DMS79 treated with DMSO at 0.1 percent for 48 hours (cell line): ENCODE measurements around the gene PTPRM.

Experiments
- DNase-seq: peaks from one replicate; lab custom pipeline; 2025; lab: John Stamatoyannopoulos, UW

The PTPRM gene

GRCh38 chr18:8005870-8006569, 438.9 kb downstream of the PTPRM start:
- no peak for DNase-seq

DNA sequence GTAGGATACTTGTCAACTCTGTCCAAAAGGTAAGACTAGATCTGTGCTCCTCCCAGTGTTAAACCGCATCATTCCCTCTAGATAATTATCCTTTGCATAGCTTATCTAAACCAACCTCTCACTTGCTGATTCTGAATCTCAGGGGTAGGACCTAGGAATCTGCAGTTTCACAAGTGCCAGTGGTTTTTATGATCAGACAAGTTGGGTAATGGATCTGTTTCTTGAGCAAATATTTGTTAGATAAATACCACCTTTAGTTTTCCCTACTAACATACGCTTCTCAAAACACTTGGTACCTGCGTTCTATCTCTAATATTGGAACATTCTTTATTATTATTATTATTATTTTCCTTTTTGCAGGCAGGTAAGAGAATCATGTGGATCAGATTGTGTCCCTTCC, 439.9 kb downstream of the PTPRM start:
- no peak for DNase-seq

- no peak for DNase-seq
Observed at GRCh38 chr18:8008033-8008432, 440.9 kb downstream of the PTPRM start.

DNA sequence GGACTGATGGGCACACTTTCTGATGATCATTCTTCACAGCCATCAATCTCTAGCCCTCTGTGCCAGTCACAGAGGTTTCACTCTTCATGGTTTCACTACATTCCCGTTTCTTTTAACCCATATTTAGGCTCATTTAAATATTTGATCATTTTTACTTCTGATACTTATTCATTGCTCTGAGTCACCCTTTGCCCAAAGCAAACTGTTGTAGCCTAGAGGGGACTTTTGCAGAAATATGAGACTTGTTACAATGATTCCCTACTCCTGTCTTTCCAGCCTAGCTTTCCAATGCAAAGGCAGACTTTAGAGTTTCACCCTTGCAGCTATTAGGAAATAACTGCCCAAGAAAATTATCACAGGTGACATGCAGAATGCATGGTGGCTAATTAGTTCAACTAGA, 444.2 kb downstream of the PTPRM start:
- no peak for DNase-seq

- DNase-seq = no peak
Observed at GRCh38 chr18:8011906-8012305, 444.8 kb downstream of the PTPRM start.

DNA sequence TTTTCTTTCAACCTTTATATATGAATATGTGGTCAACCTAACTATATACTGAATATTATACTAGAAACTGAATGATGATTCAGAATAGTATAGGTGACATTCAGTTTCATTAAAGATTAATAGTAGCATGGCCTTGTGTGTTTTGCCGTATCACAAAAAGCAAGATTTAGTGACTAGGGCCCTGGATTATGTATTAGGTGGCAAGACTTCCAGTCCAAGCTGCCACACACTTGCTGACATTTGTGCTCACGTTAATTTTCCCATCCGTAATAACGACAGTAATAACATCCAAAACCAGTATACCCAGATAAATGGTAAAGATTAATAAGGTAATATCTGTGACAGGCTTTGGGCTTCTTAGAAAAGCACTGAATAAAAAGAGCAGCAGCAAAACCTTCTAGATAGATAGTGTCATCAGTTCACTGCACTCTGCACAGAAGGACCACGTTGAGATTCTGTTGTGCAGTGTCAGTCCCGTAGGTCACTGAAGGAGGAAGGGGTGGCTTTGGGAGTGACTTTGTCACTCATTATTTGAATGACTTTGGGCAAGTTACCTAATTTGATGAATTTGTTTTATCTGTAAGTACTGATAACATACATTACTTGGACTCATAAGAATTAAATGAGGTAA, 451.7 kb downstream of the PTPRM start:
- DNase-seq = no peak

- DNase-seq = no peak
Observed at GRCh38 chr18:8019600-8019999, 452.5 kb downstream of the PTPRM start.

GRCh38 chr18:8020132-8020846, 453.2 kb downstream of the PTPRM start:
- no peak for DNase-seq

GRCh38 chr18:8029061-8029460, 461.9 kb downstream of the PTPRM start:
- no peak for DNase-seq

- DNase-seq = no peak
Observed at GRCh38 chr18:8029731-8030130, 462.6 kb downstream of the PTPRM start.

- no peak for DNase-seq
Observed at GRCh38 chr18:8030201-8030600, 463.1 kb downstream of the PTPRM start.

DNA sequence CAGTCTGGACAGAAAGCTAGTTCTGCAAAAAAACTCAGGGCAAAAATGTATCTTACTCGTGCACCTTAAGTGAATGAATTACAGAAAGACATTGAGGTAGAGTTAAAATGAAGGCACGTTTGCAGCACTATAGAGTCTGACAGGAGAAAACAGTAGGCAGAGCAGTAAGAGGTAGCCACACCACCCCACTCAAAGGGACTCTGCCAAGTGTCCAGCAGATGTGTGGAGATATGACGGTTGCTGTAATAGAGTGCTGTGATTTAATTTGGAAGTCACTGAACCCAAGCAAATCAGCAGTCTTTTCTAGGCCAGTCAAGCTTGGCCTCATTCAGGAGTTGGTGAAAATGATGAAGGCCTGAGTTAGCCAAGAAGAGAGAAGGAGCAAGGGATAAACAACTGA, 464.4 kb downstream of the PTPRM start:
- DNase-seq = no peak

- DNase-seq = no peak
Observed at GRCh38 chr18:8034674-8035073, 467.6 kb downstream of the PTPRM start.

- no peak for DNase-seq
Observed at GRCh38 chr18:8036551-8036950, 469.4 kb downstream of the PTPRM start.

- DNase-seq = no peak
Observed at GRCh38 chr18:8037296-8037695, 470.2 kb downstream of the PTPRM start.

- no peak for DNase-seq
Observed at GRCh38 chr18:8040021-8040420, 472.9 kb downstream of the PTPRM start.

GRCh38 chr18:8041526-8042111, 474.5 kb downstream of the PTPRM start:
- DNase-seq = no peak

DNA sequence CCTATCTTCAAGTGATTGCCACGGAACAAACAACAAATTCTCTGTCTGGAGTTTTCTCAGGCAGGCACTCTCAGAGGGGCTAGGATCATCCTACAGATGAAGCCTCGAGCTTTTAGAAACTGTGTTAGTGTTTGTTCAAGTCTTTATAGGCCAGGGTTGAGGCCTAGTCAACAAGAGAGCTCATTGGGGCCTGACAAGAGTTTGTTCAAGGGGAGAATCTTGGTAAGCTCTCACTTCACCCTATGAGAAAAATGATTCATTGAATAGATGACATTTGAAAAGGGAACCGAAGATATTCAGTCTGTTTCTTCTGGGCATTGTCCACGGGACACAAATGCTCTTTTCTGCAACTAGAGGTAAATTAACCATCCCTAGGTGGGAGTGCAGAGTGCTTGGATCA, 476.9 kb downstream of the PTPRM start:
- no peak for DNase-seq

DNA sequence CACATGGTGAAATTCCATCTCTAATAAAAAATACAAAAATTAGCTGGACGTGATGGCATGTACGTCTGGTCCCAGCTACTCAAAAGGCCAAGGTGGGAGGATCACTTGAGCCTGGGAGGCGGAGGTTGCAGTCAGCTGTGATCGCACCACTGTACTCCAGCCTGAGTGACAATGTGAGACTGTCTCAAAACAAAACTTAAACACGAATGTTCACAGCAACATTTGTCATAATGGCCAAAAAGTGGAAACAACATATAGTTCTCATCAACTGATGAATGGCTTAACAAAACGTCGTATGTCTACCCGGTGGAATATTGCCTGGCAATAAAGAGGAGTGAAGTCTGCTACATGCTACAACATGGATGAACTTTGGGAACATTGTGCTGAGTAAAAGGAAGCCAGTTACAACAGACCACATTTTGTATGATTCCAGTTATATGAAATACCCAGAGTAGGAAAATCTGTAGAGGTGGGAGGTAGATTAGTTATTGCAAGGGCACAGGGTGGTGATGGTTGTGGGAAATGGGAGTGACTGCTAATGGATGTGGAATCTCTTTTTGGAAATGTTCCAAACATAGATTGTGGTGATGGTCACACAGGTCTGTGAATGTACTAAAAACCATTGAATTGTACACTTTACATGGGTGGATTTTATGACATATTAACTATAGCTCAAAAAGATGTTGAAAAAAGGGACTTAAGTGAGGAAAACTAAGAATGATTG, 478.2 kb downstream of the PTPRM start:
- DNase-seq = no peak

- DNase-seq = no peak
Observed at GRCh38 chr18:8045884-8046281, 478.8 kb downstream of the PTPRM start.

GRCh38 chr18:8046441-8046840, 479.3 kb downstream of the PTPRM start:
- DNase-seq = no peak

GRCh38 chr18:8049147-8049546, 482.0 kb downstream of the PTPRM start:
- DNase-seq = no peak
